Testis (tissue), 2 donors: ENCODE results near the gene CENATAC.

Experiments used
- POLR2A ChIP-seq: fragments of 450-650 bp; IDR thresholded peaks from one replicate; pipeline ENCODE4 v1.6.1; 2017; ENCODE audit warnings: antibody characterized with exemption, mild to moderate bottlenecking, moderate library complexity
- TF ChIP-seq, protein P1 (sequence below), 3 experiments: fragments of 450-650 bp in 2 of 3; fragments of 200-600 bp in 1 of 3; sonication (generic) in 1 of 3; IDR thresholded peaks; one replicate each; pipeline ENCODE4 v1.5.1; 2016 to 2019; ENCODE audit warnings: antibody characterized with exemption in 3 of 3, mild to moderate bottlenecking in 2 of 3, moderate library complexity in 1 of 3

DNA sequence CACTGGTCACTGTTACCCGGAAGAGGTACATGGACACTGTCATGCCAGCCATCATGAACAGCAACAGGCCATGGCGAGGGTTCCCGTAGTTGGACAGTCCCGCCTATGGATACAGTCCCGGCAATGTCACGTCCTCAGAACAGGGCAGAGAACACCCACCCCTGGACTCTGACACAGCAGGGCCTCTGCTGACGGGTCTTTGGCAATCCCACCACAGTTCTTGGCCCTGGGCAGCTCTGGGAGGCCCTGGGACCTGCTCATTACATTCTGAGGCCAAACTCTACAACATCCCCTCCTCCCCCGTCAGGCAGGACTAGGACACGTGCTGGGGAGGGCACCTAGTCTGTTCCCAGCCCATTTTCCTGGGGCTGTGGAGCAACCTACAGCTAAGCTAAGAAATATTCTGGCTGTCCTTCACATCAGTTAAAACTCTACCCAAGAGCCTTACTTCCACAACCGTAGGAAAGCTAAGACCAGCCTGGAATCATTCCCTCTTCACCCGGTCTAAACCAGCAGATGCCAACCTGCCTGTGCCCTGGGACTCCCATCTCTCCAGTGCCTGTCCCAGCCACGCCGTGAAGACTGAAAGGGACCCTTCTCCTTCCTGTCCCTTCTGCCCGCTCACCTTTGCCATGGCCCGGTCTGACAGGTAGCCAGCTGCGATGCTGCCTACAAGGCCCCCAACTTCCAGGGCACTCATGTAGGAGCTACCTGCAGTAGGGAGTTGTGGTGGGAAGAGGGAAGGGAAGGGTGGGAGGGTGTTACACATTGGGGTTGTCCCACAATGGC lies 28.2 kb downstream of the CENATAC start:
- TF ChIP-seq, protein P1, sequence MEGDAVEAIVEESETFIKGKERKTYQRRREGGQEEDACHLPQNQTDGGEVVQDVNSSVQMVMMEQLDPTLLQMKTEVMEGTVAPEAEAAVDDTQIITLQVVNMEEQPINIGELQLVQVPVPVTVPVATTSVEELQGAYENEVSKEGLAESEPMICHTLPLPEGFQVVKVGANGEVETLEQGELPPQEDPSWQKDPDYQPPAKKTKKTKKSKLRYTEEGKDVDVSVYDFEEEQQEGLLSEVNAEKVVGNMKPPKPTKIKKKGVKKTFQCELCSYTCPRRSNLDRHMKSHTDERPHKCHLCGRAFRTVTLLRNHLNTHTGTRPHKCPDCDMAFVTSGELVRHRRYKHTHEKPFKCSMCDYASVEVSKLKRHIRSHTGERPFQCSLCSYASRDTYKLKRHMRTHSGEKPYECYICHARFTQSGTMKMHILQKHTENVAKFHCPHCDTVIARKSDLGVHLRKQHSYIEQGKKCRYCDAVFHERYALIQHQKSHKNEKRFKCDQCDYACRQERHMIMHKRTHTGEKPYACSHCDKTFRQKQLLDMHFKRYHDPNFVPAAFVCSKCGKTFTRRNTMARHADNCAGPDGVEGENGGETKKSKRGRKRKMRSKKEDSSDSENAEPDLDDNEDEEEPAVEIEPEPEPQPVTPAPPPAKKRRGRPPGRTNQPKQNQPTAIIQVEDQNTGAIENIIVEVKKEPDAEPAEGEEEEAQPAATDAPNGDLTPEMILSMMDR (IDR thresholded peaks at IDR 0.05), result no peak
- TF ChIP-seq POLR2A, result no peak
